ENCODE measurements around the gene ERAL1. TPM values are rescaled to one million over a fixed set of nuclear protein-coding genes. Genes with fewer than 3 reads are reported as not detected.

ERAL1 gene
- total and polyA plus RNA-seq, 2 of the 13 experiments (the other 11 are each of a cell fraction or from before 2014, with no cell fraction given), result 46.9 to 72.2 TPM

GRCh38 chr17:28899212-28899815 lies 44.5 kb downstream of the ERAL1 start:
- 100% methylated on average over 5 of the region's 5 CpGs for WGBS (ENCODE audit: low lambda C conversion rate)
- no peak overlapping the region for H3K4me3 ChIP-seq (replicated peaks in 1 of 3; ENCODE audit: insufficient read depth in 1 of 3, low read depth in 2 of 3, low read length in 3 of 3)
- H3K4me2 ChIP-seq (ENCODE audit: low read depth, low read length), result no peak overlapping the region
- no TSS peak for BruUV-seq (replicated peaks)
- no peaks in the 10 kb centered on the region for H3K9me3 ChIP-seq (ENCODE audit: low read length)
- no peak for ATAC-seq
- in situ Hi-C loops (cut with HindIII; ENCODE audit: extremely low pct_ligation_motif_present, low pct_unique_long_range_greater_than_20kb) (loop anchor here (25.0 kb wide), 1 partner anchor 262 kb away; the partner anchor contains the start of gene BLTP2), intact Hi-C loops (cut with micrococcal nuclease; ENCODE audit: unreplicated experiment) (loop anchor here (5.0 kb wide), 1 partner anchor 137 kb away; no protein-coding TSS in a partner anchor)
- H3K9ac ChIP-seq (ENCODE audit: insufficient read depth, low read depth, low read length), result no peak overlapping the region
- no peaks in the 10 kb centered on the region; a peak in 1 of 5 replicates for H3K27me3 ChIP-seq (ENCODE audit: control insufficient read depth in 1 of 2, insufficient read depth in 2 of 2, low read length in 2 of 2)
- no peak overlapping the region for H2AFZ ChIP-seq (ENCODE audit: low read length)
- POLR2A ChIA-PET, result interaction anchor here (1.0 to 3.5 kb wide), 4 partner anchors 35 to 172 kb away, joined by 3 to 14 read pairs (median 3); no protein-coding TSS in a partner anchor
- no peak for FAIRE-seq
- DNase-seq (ENCODE audit: low spot score), result no peak
- no peak overlapping the region for H3K27ac ChIP-seq (ENCODE audit: extremely low read length, insufficient read depth, low read length)
- peaks cover 28% of the 10 kb centered on the region for H3K79me2 ChIP-seq (ENCODE audit: insufficient read depth, low read length)
- CTCF ChIA-PET (ENCODE audit: low intra/inter-chr PET ratio, low total read pairs), result no interaction called here
- H3K4me1 ChIP-seq (ENCODE audit: insufficient read depth, low read length), result peaks cover 47% of the 10 kb centered on the region
- H4K20me1 ChIP-seq (ENCODE audit: insufficient read depth, low read length), result no peaks in the 10 kb centered on the region; the same call in none of the 2 replicates
- H3K36me3 ChIP-seq (replicated peaks in 1 of 2; ENCODE audit: control insufficient read depth in 1 of 2, insufficient read depth in 2 of 2, low read length in 2 of 2), result peaks cover 0 to 5% of the 10 kb centered on the region in 2 experiments; a peak in 1 of 5 replicates
- TF ChIP-seq NR3C1 (CRISPR knock-in tag; IDR thresholded peaks at IDR 0.05) (no peak), TIGD3 (CRISPR knock-in tag; IDR thresholded peaks at IDR 0.05; ENCODE audit: borderline replicate concordance) (no peak), EP300 (IDR thresholded peaks at IDR 0.05; ENCODE audit: low read depth in 2 of 2, low read length in 2 of 2) (no peak), EP300 (CRISPR knock-in tag; IDR thresholded peaks at IDR 0.05; ENCODE audit: borderline replicate concordance) (no peak), KAT2B (IDR thresholded peaks at IDR 0.05; ENCODE audit: borderline replicate concordance, low read depth, low read length) (no peak), ZXDC (CRISPR knock-in tag; IDR thresholded peaks at IDR 0.05) (no peak), ZNF292 (CRISPR knock-in tag; IDR thresholded peaks at IDR 0.05; ENCODE audit: borderline replicate concordance, low read depth) (no peak), ISX (CRISPR knock-in tag; conservative IDR thresholded peaks at IDR 0.05) (no peak), SNAPC2 (CRISPR knock-in tag; IDR thresholded peaks at IDR 0.05) (no peak), PLRG1 (conservative IDR thresholded peaks at IDR 0.05) (no peak), ZNF770 (CRISPR knock-in tag; IDR thresholded peaks at IDR 0.05) (no peak), ZNF17 (CRISPR knock-in tag; IDR thresholded peaks at IDR 0.05) (no peak), MYPOP (CRISPR knock-in tag; IDR thresholded peaks at IDR 0.05) (no peak), RARA (CRISPR knock-in tag; IDR thresholded peaks at IDR 0.05) (no peak), POLR2AphosphoS5 (IDR thresholded peaks at IDR 0.05; ENCODE audit: low read depth, low read length) (no peak)

Measured in HepG2 (cell line).